Neural cell (in vitro differentiated cells): ENCODE data around the gene PRUNE2. TPM values are rescaled to one million over a fixed set of nuclear protein-coding genes. Genes with fewer than 3 reads are reported as not detected.

Experiments used
- H2AFZ ChIP-seq: fragments of 200-600, 300-800 bp; sonication (generic), shearing (Covaris generic); 2 replicates; pipeline ENCODE4 v1.6.0; 2014; ENCODE audit warnings: low read depth, mild to moderate bottlenecking, antibody characterized with exemption, low read length, moderate library complexity
- H3F3A ChIP-seq: fragments of 200-600 bp; shearing (Covaris generic); 2 replicates; pipeline ENCODE4 v1.6.1; 2016; ENCODE audit warnings: mild to moderate bottlenecking, moderate library complexity, mixed read lengths, antibody characterized with exemption, low read length; ENCODE audit not compliant: insufficient read depth, poor library complexity, severe bottlenecking
- H3K27ac ChIP-seq: fragments of 200-600, 300-800 bp; sonication (generic), shearing (Covaris generic); 2 replicates; pipeline ENCODE4 v1.5.1; 2014; ENCODE audit warnings: mild to moderate bottlenecking, low read length, moderate library complexity
- H3K27me3 ChIP-seq: fragments of 300-800, 200-600 bp; sonication (generic), shearing (Covaris generic); 2 replicates; pipeline ENCODE4 v1.6.0; 2014; ENCODE audit warnings: mild to moderate bottlenecking, low read depth, low read length, moderate library complexity; ENCODE audit not compliant: insufficient read depth
- H3K36me3 ChIP-seq: fragments of 300-800, 200-600 bp; sonication (generic), shearing (Covaris generic); 2 replicates; pipeline ENCODE4 v1.5.1; 2014; ENCODE audit warnings: mild to moderate bottlenecking, antibody characterized with exemption, low read length, moderate library complexity; ENCODE audit not compliant: insufficient read depth
- H3K4me2 ChIP-seq: fragments of 300-800, 200-600 bp; sonication (generic), shearing (Covaris generic); 2 replicates; pipeline ENCODE4 v1.6.0; 2014; ENCODE audit warnings: mild to moderate bottlenecking, low read length
- H3K4me3 ChIP-seq: fragments of 300-800, 200-600 bp; sonication (generic), shearing (Covaris generic); 2 replicates; pipeline ENCODE4 v1.5.1; 2014; ENCODE audit warnings: mild to moderate bottlenecking, low read length, moderate library complexity
- H3K79me2 ChIP-seq: fragments of 200-600 bp; shearing (Covaris generic); replicated peaks from 2 replicates; pipeline ENCODE4 v1.6.0; 2014; ENCODE audit warnings: mild to moderate bottlenecking, low read length, moderate library complexity; ENCODE audit not compliant: insufficient read depth
- H3K9ac ChIP-seq: fragments of 300-800, 200-600 bp; sonication (generic), shearing (Covaris generic); 2 replicates; pipeline ENCODE4 v1.6.1; 2016; ENCODE audit warnings: mild to moderate bottlenecking, low read length, mixed read lengths
- H3K9me2 ChIP-seq: fragments of 200-600 bp; shearing (Covaris generic); 2 replicates; pipeline ENCODE4 v1.6.1; 2016; ENCODE audit warnings: mild to moderate bottlenecking, low read length, mixed read lengths; ENCODE audit not compliant: insufficient read depth
- H3K9me3 ChIP-seq: fragments of 200-600, 300-800 bp; sonication (generic), shearing (Covaris generic); 2 replicates; pipeline ENCODE4 v1.6.1; 2016; ENCODE audit warnings: mild to moderate bottlenecking, mixed run types, low read length, moderate library complexity, mixed read lengths
- H4K20me1 ChIP-seq: fragments of 200-600 bp; shearing (Covaris generic); 2 replicates; pipeline ENCODE4 v1.6.1; 2016; ENCODE audit warnings: mild to moderate bottlenecking, mixed run types; ENCODE audit not compliant: insufficient read depth
- MXI1 ChIP-seq: fragments of 450-650 bp; conservative IDR thresholded peaks from 2 replicates; pipeline ENCODE4 v1.6.1; 2014; ENCODE audit warnings: antibody characterized with exemption, mild to moderate bottlenecking; ENCODE audit not compliant: poor library complexity, severe bottlenecking
- POLR2AphosphoS5 ChIP-seq: IDR thresholded peaks from 2 replicates; pipeline ENCODE4 v1.6.1; 2012
- RAD21 ChIP-seq: fragments of 450-650 bp; conservative IDR thresholded peaks from 2 replicates; pipeline ENCODE4 v1.6.1; 2014; ENCODE audit warnings: antibody characterized with exemption, mild to moderate bottlenecking, moderate library complexity
- SMC3 ChIP-seq: fragments of 450-650 bp; conservative IDR thresholded peaks from 2 replicates; pipeline ENCODE4 v1.6.1; 2014; ENCODE audit warnings: antibody characterized with exemption, mild to moderate bottlenecking, moderate library complexity; ENCODE audit not compliant: poor library complexity
- polyA plus RNA-seq: library from polyadenylated mRNA; depleted of rRNA; stranded (reverse); fragments of >200 nt; gene quantifications from 2 replicates; pipeline ENCODE4 v1.2.3, GENCODE V29; 2014
- TF ChIP-seq, protein P1 (sequence below): IDR thresholded peaks from 2 replicates; pipeline ENCODE4 v1.6.1; 2012; ENCODE audit warnings: borderline replicate concordance
- TF ChIP-seq, protein P2 (sequence below): fragments of 450-650 bp; IDR thresholded peaks from 2 replicates; pipeline ENCODE4 v1.5.1; 2014; ENCODE audit warnings: antibody characterized with exemption, mild to moderate bottlenecking, moderate library complexity; ENCODE audit not compliant: poor library complexity, severe bottlenecking

The PRUNE2 gene
- polyA plus RNA-seq, 1 donor from 2014 or later = 9.7 TPM

DNA sequence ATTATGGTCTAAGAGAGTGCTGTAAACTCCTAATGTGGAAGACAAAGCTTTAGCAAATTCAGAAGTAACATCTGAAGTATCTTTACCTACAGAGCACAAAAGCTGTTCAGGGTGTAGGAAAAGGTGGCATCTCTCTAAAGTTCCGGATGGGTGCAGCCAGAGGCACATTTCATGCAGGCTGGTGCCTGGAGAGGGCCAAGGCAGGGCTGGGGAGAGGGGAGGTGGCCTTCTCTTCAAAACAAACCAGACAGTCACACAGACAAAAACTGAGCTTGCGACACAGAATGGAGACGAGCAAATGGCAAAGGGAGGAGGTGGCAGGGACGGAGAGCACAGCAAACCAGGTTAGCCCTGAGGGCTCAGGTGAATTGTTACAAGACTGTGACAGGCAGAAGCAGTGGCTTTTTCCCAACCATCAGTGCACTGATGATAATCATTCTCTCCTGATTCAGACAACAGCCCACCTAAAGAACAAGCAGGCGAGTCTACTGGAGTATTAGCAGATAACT lies 263.2 kb downstream of the PRUNE2 start:
- Histone ChIP-seq H3K27me3 (no peaks in the 10 kb centered on the region), H4K20me1 (no peaks in the 10 kb centered on the region), H3K4me2 (no peak overlapping the region), H2AFZ (no peak overlapping the region), H3K9me2 (no peaks in the 10 kb centered on the region), H3K9me3 (no peaks in the 10 kb centered on the region), H3K27ac (no peak overlapping the region), H3K4me3 (no peak overlapping the region), H3K9ac (no peak overlapping the region), H3F3A (no peaks in the 10 kb centered on the region), H3K36me3 (no peaks in the 10 kb centered on the region), H3K79me2 (no peaks in the 10 kb centered on the region)
- TF ChIP-seq RAD21 = no peak
- TF ChIP-seq, protein P1, sequence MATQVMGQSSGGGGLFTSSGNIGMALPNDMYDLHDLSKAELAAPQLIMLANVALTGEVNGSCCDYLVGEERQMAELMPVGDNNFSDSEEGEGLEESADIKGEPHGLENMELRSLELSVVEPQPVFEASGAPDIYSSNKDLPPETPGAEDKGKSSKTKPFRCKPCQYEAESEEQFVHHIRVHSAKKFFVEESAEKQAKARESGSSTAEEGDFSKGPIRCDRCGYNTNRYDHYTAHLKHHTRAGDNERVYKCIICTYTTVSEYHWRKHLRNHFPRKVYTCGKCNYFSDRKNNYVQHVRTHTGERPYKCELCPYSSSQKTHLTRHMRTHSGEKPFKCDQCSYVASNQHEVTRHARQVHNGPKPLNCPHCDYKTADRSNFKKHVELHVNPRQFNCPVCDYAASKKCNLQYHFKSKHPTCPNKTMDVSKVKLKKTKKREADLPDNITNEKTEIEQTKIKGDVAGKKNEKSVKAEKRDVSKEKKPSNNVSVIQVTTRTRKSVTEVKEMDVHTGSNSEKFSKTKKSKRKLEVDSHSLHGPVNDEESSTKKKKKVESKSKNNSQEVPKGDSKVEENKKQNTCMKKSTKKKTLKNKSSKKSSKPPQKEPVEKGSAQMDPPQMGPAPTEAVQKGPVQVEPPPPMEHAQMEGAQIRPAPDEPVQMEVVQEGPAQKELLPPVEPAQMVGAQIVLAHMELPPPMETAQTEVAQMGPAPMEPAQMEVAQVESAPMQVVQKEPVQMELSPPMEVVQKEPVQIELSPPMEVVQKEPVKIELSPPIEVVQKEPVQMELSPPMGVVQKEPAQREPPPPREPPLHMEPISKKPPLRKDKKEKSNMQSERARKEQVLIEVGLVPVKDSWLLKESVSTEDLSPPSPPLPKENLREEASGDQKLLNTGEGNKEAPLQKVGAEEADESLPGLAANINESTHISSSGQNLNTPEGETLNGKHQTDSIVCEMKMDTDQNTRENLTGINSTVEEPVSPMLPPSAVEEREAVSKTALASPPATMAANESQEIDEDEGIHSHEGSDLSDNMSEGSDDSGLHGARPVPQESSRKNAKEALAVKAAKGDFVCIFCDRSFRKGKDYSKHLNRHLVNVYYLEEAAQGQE = no peak

DNA sequence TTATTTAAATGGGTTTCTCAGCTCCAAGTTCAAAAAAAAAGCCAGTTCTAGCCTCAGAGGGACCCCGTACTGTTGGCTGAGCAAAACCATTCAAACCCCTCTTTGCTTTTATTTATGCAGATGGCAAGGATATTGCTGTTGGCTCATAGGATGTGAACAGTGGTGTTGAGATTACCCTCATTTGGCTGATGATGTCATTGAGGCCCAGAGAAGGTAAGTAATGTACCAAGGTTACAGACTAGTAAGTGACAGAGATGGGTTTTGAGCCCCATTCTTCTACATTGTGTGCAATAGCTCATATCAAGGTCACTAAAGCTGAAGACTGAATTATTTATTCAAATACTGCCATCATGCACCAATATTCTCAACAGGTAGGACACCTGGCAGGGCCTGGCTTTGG lies 263.8 kb downstream of the PRUNE2 start:
- no peak overlapping the region for H3K4me3 ChIP-seq
- H4K20me1 ChIP-seq = no peaks in the 10 kb centered on the region
- no peak overlapping the region for H3K27ac ChIP-seq
- H3F3A ChIP-seq = no peaks in the 10 kb centered on the region
- H3K9me2 ChIP-seq = no peaks in the 10 kb centered on the region
- no peaks in the 10 kb centered on the region for H3K79me2 ChIP-seq
- no peak overlapping the region for H2AFZ ChIP-seq
- H3K4me2 ChIP-seq = no peak overlapping the region
- no peaks in the 10 kb centered on the region for H3K36me3 ChIP-seq
- TF ChIP-seq SMC3 (no peak), MXI1 (no peak), POLR2AphosphoS5 (no peak)
- TF ChIP-seq, protein P2, sequence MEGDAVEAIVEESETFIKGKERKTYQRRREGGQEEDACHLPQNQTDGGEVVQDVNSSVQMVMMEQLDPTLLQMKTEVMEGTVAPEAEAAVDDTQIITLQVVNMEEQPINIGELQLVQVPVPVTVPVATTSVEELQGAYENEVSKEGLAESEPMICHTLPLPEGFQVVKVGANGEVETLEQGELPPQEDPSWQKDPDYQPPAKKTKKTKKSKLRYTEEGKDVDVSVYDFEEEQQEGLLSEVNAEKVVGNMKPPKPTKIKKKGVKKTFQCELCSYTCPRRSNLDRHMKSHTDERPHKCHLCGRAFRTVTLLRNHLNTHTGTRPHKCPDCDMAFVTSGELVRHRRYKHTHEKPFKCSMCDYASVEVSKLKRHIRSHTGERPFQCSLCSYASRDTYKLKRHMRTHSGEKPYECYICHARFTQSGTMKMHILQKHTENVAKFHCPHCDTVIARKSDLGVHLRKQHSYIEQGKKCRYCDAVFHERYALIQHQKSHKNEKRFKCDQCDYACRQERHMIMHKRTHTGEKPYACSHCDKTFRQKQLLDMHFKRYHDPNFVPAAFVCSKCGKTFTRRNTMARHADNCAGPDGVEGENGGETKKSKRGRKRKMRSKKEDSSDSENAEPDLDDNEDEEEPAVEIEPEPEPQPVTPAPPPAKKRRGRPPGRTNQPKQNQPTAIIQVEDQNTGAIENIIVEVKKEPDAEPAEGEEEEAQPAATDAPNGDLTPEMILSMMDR = no peak
- TF ChIP-seq, protein P1 = no peak
- no peaks in the 10 kb centered on the region for H3K9me3 ChIP-seq
- H3K9ac ChIP-seq = no peak overlapping the region
- H3K27me3 ChIP-seq = no peaks in the 10 kb centered on the region
